Mammary epithelial cell (primary cell): ENCODE measurements around the gene DOCK10.

Source experiments
- CTCF ChIP-seq, 2 donors: IDR thresholded peaks in 1 of 2; conservative IDR thresholded peaks in 1 of 2; 2 replicates each; pipeline ENCODE4 v1.5.1; 2011 to 2012; ENCODE audit warnings: inconsistent platforms in 2 of 2, low read length in 2 of 2, mild to moderate bottlenecking in 2 of 2, control low read depth in 1 of 2, low read depth in 1 of 2; ENCODE audit not compliant: insufficient read depth in 1 of 2; ENCODE audit errors: extremely low read depth in 1 of 2
- EZH2 ChIP-seq: IDR thresholded peaks from 2 replicates; pipeline ENCODE4 v1.6.1; 2012; ENCODE audit warnings: low read length, inconsistent platforms, borderline replicate concordance

GRCh38 chr2:224997802-224998201 lies 44.5 kb downstream of the DOCK10 start:
- TF ChIP-seq CTCF (conservative IDR thresholded peaks at IDR 0.05 in 1 of 2, IDR thresholded peaks at IDR 0.05 in 1 of 2; ENCODE audit: extremely low read depth in 1 of 2, insufficient read depth in 1 of 2, low read depth in 1 of 2, low read length in 2 of 2) = no peak
- TF ChIP-seq EZH2 = no peak
